Measurements from ENCODE around the gene COL5A1.

COL5A1 gene

GRCh38 chr9:134748591-134748990, 107.0 kb downstream of the COL5A1 start:
- no peak for DNase-seq

- DNase-seq = no peak
These were observed 109.0 kb downstream of the COL5A1 start for GRCh38 chr9:134750450-134751155.

GRCh38 chr9:134751622-134752021, 110.0 kb downstream of the COL5A1 start:
- no peak for DNase-seq

- DNase-seq = no peak
These were observed 111.0 kb downstream of the COL5A1 start for GRCh38 chr9:134752471-134753168.

GRCh38 chr9:134753191-134753590, 111.6 kb downstream of the COL5A1 start:
- no peak for DNase-seq

GRCh38 chr9:134755221-134755907, 113.8 kb downstream of the COL5A1 start:
- no peak for DNase-seq

- no peak for DNase-seq
These were observed 114.5 kb downstream of the COL5A1 start for GRCh38 chr9:134756098-134756497.

GRCh38 chr9:134757216-134757975, 115.8 kb downstream of the COL5A1 start:
- DNase-seq = no peak

GRCh38 chr9:134758949-134759607, 117.5 kb downstream of the COL5A1 start:
- DNase-seq = no peak

- DNase-seq = no peak
These were observed 118.3 kb downstream of the COL5A1 start for GRCh38 chr9:134759913-134760312.

GRCh38 chr9:134760750-134761420, 119.3 kb downstream of the COL5A1 start:
- no peak for DNase-seq

GRCh38 chr9:134764473-134765269, 123.1 kb downstream of the COL5A1 start:
- DNase-seq = no peak

GRCh38 chr9:134765785-134766184, 124.2 kb downstream of the COL5A1 start:
- DNase-seq = no peak

- DNase-seq = no peak
These were observed 125.0 kb downstream of the COL5A1 start for GRCh38 chr9:134766587-134766986.

GRCh38 chr9:134768332-134768708, 126.7 kb downstream of the COL5A1 start:
- no peak for DNase-seq

- DNase-seq = no peak
These were observed 127.2 kb downstream of the COL5A1 start for GRCh38 chr9:134768709-134769351.

GRCh38 chr9:134770972-134771971, 129.7 kb downstream of the COL5A1 start:
- DNase-seq = no peak

- DNase-seq = no peak
These were observed 130.7 kb downstream of the COL5A1 start for GRCh38 chr9:134772331-134772730.

GRCh38 chr9:134773842-134774241, 132.2 kb downstream of the COL5A1 start:
- no peak for DNase-seq

Measured in COR-L47 (cell line).